Small intestine (tissue), 7 donors: ENCODE results near the gene RAB33A. TPM values are rescaled to one million over a fixed set of nuclear protein-coding genes. Genes with fewer than 3 reads are reported as not detected.

Experiments used
- DNase-seq, 2 donors: peaks; one replicate each; pipeline versions ENCODE4 v3.0.0 to v3.0.0-alpha.2; 2013
- FAIRE-seq: peaks from 2 replicates; lab custom pipeline; 2012; peaks lifted over from hg19 to GRCh38; lab: Jason Lieb, UNC
- H3K27ac ChIP-seq, 3 donors: one replicate each; pipeline ENCODE4 v1.5.1; 2013; ENCODE audit warnings: low read length in 2 of 3, mild to moderate bottlenecking in 2 of 3, control low read depth in 1 of 3, inconsistent platforms in 1 of 3, low read depth in 1 of 3, moderate library complexity in 1 of 3
- H3K27me3 ChIP-seq, 3 donors: one replicate each; pipeline ENCODE4 v1.6.1; 2013; ENCODE audit warnings: low read length in 3 of 3, inconsistent platforms in 1 of 3; ENCODE audit not compliant: control insufficient read depth in 3 of 3, insufficient read depth in 3 of 3
- H3K36me3 ChIP-seq, 3 donors: one replicate each; pipeline ENCODE4 v1.6.1; 2013; ENCODE audit warnings: low read length in 3 of 3, inconsistent platforms in 1 of 3, low read depth in 1 of 3, mild to moderate bottlenecking in 1 of 3, moderate library complexity in 1 of 3; ENCODE audit not compliant: control insufficient read depth in 3 of 3, insufficient read depth in 2 of 3
- H3K4me1 ChIP-seq, 3 donors: one replicate each; pipeline ENCODE4 v1.6.1; 2013; ENCODE audit warnings: low read length in 2 of 3, inconsistent platforms in 1 of 3, low read depth in 1 of 3, mild to moderate bottlenecking in 1 of 3, moderate library complexity in 1 of 3; ENCODE audit not compliant: control insufficient read depth in 3 of 3, insufficient read depth in 2 of 3
- H3K4me3 ChIP-seq, 3 donors: one replicate each; pipeline ENCODE4 v1.5.1; 2013; ENCODE audit warnings: low read length in 3 of 3, control low read depth in 1 of 3, inconsistent platforms in 1 of 3, low read depth in 1 of 3, mild to moderate bottlenecking in 1 of 3, moderate library complexity in 1 of 3
- H3K9me3 ChIP-seq, 2 donors: one replicate each; pipeline ENCODE4 v1.6.1; 2013; ENCODE audit warnings: low read depth in 1 of 2, low read length in 1 of 2; ENCODE audit not compliant: control insufficient read depth in 2 of 2, insufficient read depth in 1 of 2
- WGBS, 3 donors: extraction: QIAGEN DNeasy Blood & Tissue Kit; methylation state at CpG; one replicate each; pipeline ENCODE4 v1.1.7; 2013; 5-methylcytosine and 5-hydroxymethylcytosine counted together
- polyA plus RNA-seq, 4 donors: library from polyadenylated mRNA; stranded (reverse) in 3 of 4; unstranded in 1 of 4; fragments of 200-250 nt in 3 of 4; fragments of 120-200 nt in 1 of 4; gene quantifications; one replicate each; pipeline versions ENCODE4 v1.2.1 to v1.2.3, GENCODE V29; 2013
- donor health status: healthy with polysubstance abuse.
- donor health status: control.
- donor health status: control.
- donor health status: Bipolar disorder and iron deficiency.
- donor health status: healthy.

Gene RAB33A
- polyA plus RNA-seq, 4 donors, result 0.50 to 1.1 (median 0.94) TPM

GRCh38 chrX:130144509-130144908 is 27.3 kb upstream of the RAB33A start:
- Histone ChIP-seq H3K36me3 (peaks cover 3 to 24% (median 7%) of the 10 kb centered on the region in 3 donors), H3K4me3 (no peak overlapping the region), H3K4me1 (no peaks in the 10 kb centered on the region), H3K27me3 (no peaks in the 10 kb centered on the region), H3K9me3 (no peaks in the 10 kb centered on the region), H3K27ac (no peak overlapping the region)
- FAIRE-seq (no peak), DNase-seq (no peak)
- WGBS, 3 donors, result 84 to 88% (median 85%) methylated on average over 3 of the region's 3 CpGs

GRCh38 chrX:130145123-130145522 is 26.6 kb upstream of the RAB33A start:
- H3K9me3 ChIP-seq, result no peaks in the 10 kb centered on the region
- H3K27ac ChIP-seq, result no peak overlapping the region
- FAIRE-seq, result no peak
- DNase-seq, result no peak
- H3K4me1 ChIP-seq, result no peaks in the 10 kb centered on the region
- peaks cover 3 to 21% (median 6%) of the 10 kb centered on the region in 3 donors for H3K36me3 ChIP-seq
- 85 to 95% (median 91%) methylated on average over 4 of the region's 4 CpGs for WGBS, 3 donors
- no peaks in the 10 kb centered on the region for H3K27me3 ChIP-seq
- H3K4me3 ChIP-seq, result no peak overlapping the region

- DNase-seq (no peak), FAIRE-seq (no peak)
- no peak overlapping the region for H3K27ac ChIP-seq
- 80 to 92% (median 84%) methylated on average over 5 of the region's 5 CpGs for WGBS, 3 donors
- no peak overlapping the region for H3K4me3 ChIP-seq
- H3K27me3 ChIP-seq, result no peaks in the 10 kb centered on the region
- H3K4me1 ChIP-seq, result no peaks in the 10 kb centered on the region
- H3K9me3 ChIP-seq, result no peaks in the 10 kb centered on the region
- peaks cover 3 to 17% (median 3%) of the 10 kb centered on the region in 3 donors for H3K36me3 ChIP-seq
Measured at GRCh38 chrX:130147631-130148030, 24.1 kb upstream of the RAB33A start.

GRCh38 chrX:130155564-130155963 is 16.2 kb upstream of the RAB33A start:
- DNase-seq (peak in 1 of 2 donors; percentile 25), FAIRE-seq (no peak)
- Histone ChIP-seq H3K27me3 (no peaks in the 10 kb centered on the region), H3K36me3 (no peaks in the 10 kb centered on the region), H3K9me3 (no peaks in the 10 kb centered on the region), H3K4me1 (no peaks in the 10 kb centered on the region), H3K4me3 (no peak overlapping the region), H3K27ac (no peak overlapping the region)
- WGBS, 3 donors, result 26 to 56% (median 55%) methylated on average over 2 of the region's 2 CpGs

- Histone ChIP-seq H3K36me3 (no peaks in the 10 kb centered on the region), H3K27me3 (no peaks in the 10 kb centered on the region), H3K4me1 (no peaks in the 10 kb centered on the region), H3K4me3 (no peak overlapping the region), H3K27ac (no peak overlapping the region), H3K9me3 (no peaks in the 10 kb centered on the region)
- FAIRE-seq (no peak), DNase-seq (no peak)
- WGBS, 3 donors, result 70 to 97% (median 83%) methylated on average over 2 of the region's 2 CpGs
Measured at GRCh38 chrX:130158311-130158710, 13.5 kb upstream of the RAB33A start.

- H3K27ac ChIP-seq, result no peak overlapping the region
- no peak overlapping the region for H3K4me3 ChIP-seq
- DNase-seq (no peak), FAIRE-seq (no peak)
- no peaks in the 10 kb centered on the region for H3K4me1 ChIP-seq
- 41 to 74% (median 51%) methylated on average over 4 of the region's 4 CpGs for WGBS, 3 donors
- no peaks in the 10 kb centered on the region for H3K27me3 ChIP-seq
- H3K9me3 ChIP-seq, result no peaks in the 10 kb centered on the region
- H3K36me3 ChIP-seq, result no peaks in the 10 kb centered on the region
Measured at GRCh38 chrX:130159776-130160175, 12.0 kb upstream of the RAB33A start.

- 44 to 61% (median 57%) methylated on average over 6 of the region's 6 CpGs for WGBS, 3 donors
- FAIRE-seq (no peak), DNase-seq (no peak)
- Histone ChIP-seq H3K27ac (no peak overlapping the region), H3K4me1 (peaks cover 0 to 8% (median 0%) of the 10 kb centered on the region in 3 donors), H3K27me3 (no peaks in the 10 kb centered on the region), H3K9me3 (no peaks in the 10 kb centered on the region), H3K36me3 (no peaks in the 10 kb centered on the region), H3K4me3 (no peak overlapping the region)
Measured at GRCh38 chrX:130162094-130162735, 9.5 kb upstream of the RAB33A start.

GRCh38 chrX:130163398-130163797 is 8.4 kb upstream of the RAB33A start:
- no peak overlapping the region for H3K27ac ChIP-seq
- H3K4me1 ChIP-seq, result peaks cover 0 to 8% (median 0%) of the 10 kb centered on the region in 3 donors
- DNase-seq (peak in 1 of 2 donors; percentile 36), FAIRE-seq (no peak)
- H3K27me3 ChIP-seq, result no peaks in the 10 kb centered on the region
- H3K9me3 ChIP-seq, result no peaks in the 10 kb centered on the region
- H3K4me3 ChIP-seq, result no peak overlapping the region
- 16 to 51% (median 33%) methylated on average over 2 of the region's 2 CpGs for WGBS, 3 donors
- no peaks in the 10 kb centered on the region for H3K36me3 ChIP-seq
